GM19452 (cell line): Measurements from ENCODE around the gene NUP98.

Experiments
- ATAC-seq: cut with Tn5 transposase; IDR thresholded peaks from one replicate; pipeline ENCODE4 v1.9.1; 2021; ENCODE audit not compliant: unreplicated experiment

The NUP98 gene

DNA sequence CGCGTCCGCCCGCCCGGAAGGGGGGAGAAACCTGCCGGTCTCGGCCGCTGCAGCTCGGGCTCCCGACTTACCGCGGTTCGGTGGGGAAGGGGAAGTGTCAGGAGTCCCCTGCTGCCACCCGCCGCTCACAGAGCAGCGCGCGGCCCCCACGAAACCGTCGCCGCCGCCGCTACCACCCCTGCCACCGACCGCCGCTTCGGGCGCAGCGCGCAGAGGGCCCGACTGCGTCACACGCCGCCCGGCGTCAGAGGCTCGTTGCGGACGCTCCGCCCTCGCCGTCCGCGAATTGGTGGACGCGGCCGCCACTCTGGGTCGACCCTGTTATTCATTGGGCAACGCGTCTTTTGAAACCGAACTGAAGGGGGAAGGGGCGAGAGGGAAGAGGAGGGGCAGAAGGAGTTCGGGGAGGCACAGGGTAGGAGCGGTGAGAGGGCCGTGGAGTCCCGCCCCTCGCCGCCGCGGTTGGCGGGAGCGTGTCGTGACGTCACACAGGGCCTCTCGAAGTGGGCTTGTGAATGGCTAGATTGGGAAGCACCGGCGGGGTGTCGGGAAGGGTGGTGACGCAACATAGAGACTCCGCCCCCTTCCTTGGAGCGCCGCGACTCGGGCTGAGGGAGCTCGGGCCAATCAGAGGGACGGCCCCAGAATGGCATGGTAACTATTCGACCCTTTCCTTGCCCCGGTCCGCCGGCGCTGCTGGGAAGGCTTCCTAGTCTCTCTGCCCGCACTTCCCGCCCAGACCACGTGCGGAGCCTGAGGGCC lies at the start of gene NUP98:
Gene NUP98 (minus strand): TSS at position 226 of the 762 bp plus-strand sequence. CDS start 15,437 bp downstream, outside the sequence.
- peak; percentile 90 for ATAC-seq

DNA sequence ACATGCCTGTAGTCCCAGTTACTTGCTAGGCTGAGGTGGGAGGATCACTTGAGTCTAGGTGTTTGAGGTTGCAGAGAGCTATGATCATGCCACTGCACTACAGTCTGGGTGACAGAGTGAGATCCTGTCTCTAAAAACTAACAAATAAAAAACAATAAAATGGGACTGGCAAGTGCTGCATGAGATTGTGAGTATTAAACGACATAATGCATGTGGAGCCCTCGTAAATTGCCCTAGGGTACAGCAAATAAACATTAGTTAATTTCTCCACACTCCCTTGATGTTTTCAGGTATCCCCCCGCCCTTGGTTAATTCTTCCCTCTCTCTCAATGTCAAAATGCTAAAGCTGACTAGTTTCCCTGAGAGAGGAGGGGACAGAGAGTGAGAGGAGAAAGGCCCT lies 48.3 kb upstream of the NUP98 start:
- no peak for ATAC-seq

DNA sequence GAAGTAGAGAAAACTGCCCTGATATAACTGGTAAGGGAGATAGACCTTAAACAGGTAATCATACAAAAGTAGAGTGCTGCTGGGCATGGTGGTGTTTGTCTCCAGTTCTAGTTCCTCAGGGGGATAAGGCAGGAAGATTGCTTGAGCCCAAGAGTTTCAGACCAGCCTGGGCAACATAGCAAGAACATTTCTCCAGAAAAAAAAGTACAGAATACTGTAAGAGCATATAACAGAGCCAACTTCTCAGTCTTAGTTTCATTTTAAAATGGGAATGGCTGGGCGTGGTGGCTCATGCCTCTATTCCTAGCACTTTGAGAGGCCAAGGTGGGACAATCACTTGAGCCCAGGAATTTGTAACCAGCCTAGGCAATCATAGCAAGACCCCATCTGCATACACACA lies 47.9 kb upstream of the NUP98 start:
- no peak for ATAC-seq

GRCh38 chr11:3843326-3843725 lies 46.0 kb upstream of the NUP98 start:
- no peak for ATAC-seq

DNA sequence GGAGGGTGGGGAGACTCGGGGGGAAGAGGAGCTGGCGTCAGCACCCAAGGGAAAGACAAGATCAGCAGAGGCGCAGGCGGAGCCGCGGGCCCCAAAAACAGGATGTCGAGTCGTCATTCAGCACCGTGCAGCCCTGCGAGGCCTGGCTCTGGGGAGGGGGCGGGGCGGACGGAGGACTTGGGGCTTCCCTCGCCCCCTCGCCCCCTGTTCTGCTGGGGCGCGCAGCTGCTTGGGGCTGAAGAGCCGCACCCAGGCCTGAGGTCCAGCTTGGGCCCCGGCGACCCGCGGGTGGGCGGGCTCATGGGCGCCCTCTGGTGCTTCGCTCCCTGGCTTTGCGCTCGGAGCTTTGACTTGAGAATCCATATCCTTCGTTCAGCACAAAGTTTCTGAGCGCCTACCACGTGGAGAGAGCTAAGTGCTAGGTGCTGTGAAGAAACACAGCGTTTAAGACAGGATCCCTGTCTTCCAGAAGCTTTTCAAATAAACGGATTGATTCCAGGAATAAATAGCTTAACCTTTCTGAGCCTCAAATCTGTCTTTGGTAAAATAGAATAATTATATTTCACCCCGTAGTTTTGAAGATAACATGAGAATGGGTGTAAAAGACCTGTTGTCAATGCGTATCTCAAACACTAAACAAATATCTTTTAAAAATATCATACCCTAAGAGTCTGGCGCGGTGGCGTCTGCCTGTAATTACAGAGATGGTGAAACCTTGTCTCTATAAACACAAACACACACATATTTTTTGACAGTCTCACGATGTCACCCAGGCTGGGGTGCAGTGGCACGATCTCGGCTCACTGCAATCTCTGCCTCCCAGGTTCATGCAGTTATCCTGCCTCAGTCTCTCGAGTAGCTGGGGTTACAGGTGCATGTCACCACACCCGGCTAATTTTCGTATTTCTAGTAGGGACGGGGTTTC lies 44.3 kb upstream of the NUP98 start:
- ATAC-seq, result peak; percentile 56

- ATAC-seq, result peak; percentile 51
Measured at GRCh38 chr11:3840870-3841425, 43.6 kb upstream of the NUP98 start, which contains the start of gene RHOG. RHOG (minus strand) TSS chr11:3840959; CDS start chr11:3828138, 12,821 bp downstream.

DNA sequence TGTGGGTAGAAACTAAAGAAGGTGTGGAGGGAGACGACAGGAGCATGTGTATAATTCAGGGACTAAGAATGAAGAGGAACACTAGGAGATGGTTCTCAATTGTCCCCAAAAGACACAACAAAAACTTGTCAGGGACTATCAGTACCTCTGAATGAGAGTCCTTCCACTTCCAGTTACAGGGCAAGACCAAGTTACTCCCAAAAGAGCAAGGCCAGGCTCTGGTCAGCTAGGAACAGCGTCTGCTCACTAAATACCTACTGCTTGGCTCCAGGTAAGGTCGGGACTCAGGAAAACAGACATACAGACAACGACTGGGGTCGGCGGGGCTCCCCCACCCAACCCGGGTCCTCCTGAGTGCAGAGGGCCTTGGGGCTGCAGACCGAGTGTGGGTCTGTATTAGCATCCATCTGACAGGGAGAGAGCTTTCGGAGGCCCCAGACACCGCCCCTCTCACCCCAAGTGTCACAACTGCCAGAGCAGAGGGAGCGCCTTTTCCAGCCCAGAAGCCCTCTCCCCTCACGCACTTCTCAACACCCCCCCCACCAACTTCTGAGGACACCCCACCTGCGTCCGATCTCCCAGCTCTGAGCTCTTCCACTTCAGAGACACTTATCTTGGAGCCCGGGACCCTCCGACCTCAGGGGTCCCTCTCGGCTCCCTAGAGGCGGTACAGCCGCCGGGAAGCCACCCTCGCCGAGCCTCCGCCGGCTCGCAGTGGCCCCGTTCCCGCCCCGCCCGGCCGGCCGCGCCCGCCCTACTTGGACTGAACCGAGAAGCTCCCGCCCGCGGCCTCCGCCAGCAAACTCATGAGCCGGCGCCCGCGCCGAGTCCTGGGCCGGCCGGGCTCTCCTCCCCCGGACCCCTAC lies 42.9 kb upstream of the NUP98 start:
- peak; percentile 1 for ATAC-seq

DNA sequence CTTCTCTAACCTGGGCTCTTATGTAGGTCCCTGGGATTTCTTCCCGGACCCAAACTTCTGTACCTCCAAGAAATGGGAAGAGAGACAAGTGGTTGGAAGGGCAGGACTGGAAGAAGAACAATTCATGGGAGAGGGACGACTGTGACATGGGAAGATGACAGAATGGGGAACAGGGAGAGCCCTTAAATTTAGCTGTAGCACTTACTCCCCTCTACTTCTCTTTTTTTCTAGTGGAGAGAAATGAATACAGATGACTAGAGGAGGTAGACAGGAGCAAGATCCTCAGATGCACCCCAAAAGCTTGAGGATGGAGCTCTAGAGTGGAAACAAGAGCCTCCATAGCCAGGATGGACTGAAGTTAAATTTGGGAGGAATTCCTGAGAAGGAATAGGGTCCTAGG lies 41.1 kb upstream of the NUP98 start:
- ATAC-seq, result no peak

DNA sequence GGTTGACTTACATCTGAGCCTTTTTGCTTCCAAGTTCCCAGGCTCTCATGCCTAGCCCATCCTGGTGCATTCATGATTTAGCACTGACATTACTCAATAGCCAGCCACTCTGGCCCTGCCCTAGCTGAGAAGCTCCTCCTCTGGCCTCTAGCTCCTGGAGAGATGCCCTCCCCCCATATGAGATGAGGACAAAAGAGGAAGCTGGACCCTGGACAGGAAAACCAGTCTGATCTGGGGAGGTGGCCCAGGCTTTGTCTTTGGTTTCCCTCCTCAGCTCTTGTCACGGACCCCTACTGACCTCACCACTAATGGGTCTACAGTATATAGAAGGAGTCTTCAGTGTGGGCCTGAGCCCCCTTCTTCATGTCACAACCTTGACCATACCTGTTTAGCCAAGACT lies 40.4 kb upstream of the NUP98 start:
- no peak for ATAC-seq

GRCh38 chr11:3836903-3837302 lies 39.5 kb upstream of the NUP98 start:
- no peak for ATAC-seq

- ATAC-seq, result no peak
Measured at GRCh38 chr11:3835751-3836150, 38.4 kb upstream of the NUP98 start.

GRCh38 chr11:3834664-3835461 lies 37.5 kb upstream of the NUP98 start:
- no peak for ATAC-seq

DNA sequence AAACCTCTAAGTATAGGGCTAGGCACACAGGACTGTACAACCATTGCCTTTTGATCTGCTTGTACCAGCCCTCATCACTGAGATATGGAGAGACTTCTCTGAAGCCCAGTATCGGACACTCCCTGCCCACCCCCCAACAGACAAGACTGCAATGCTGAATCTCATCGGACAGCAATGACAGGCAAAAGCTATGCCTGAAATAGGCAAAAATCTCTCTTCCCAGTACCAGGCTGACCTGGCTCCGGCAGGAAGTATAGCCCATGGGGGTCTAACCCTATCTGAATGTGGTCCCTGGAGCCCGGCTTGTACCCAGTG lies 37.0 kb upstream of the NUP98 start:
- ATAC-seq, result no peak

GRCh38 chr11:3833449-3833848 lies 36.1 kb upstream of the NUP98 start:
- no peak for ATAC-seq

DNA sequence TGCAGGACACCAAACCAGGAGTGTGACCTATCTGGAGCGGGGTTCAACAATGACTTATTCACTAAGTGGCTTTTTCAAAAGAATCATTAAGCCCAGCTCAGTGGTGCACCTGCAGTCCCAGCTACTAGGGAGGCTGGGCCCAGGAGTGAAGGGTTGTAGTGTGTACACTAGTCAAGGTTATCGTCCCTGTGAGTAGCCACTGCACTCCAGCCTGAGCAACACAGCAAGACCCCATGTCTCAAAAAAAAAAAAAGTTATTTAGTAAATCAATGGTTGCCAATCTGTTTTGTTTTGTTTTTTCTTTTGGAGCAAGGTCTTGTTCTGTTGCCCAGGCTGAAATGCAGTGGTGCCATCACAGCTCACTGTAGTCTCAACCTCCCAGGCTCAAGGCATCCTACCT lies 35.5 kb upstream of the NUP98 start:
- ATAC-seq, result no peak

GRCh38 chr11:3831378-3832239 lies 34.3 kb upstream of the NUP98 start:
- ATAC-seq, result no peak

- ATAC-seq, result no peak
Measured at GRCh38 chr11:3830730-3831129, 33.4 kb upstream of the NUP98 start.

- ATAC-seq, result no peak
Measured at GRCh38 chr11:3830088-3830487, 32.7 kb upstream of the NUP98 start.
